Caki2 (cell line): Measurements from ENCODE around the gene DCTN2. TPM values are rescaled to one million over a fixed set of nuclear protein-coding genes. Genes with fewer than 3 reads are reported as not detected.
"Not testable (repeated sequence)": the region's sequence is repeated elsewhere in the genome, so short reads cannot be mapped to it uniquely, and the experiment has no call there.

Experiments used
- DNase-seq: peaks from one replicate; pipeline ENCODE4 v3.0.0-alpha.2; 2015; ENCODE audit warnings: low read depth
- in situ Hi-C: cut with HindIII; loops from 2 replicates; pipeline ENCODE4 v1.10.0; 2016; ENCODE audit warnings: low sequenced_read_pairs, low pct_unique_long_range_greater_than_20kb, mixed read lengths
- total RNA-seq: library from RNA; depleted of rRNA; stranded (reverse); fragments of >200 nt; shearing (Covaris generic); gene quantifications from 2 replicates; pipeline ENCODE4 v1.2.3, GENCODE V29; 2014; ENCODE audit warnings: low replicate concordance; rRNA removed

DCTN2 gene
- 358 and 362 TPM in 2 replicates for total RNA-seq

DNA sequence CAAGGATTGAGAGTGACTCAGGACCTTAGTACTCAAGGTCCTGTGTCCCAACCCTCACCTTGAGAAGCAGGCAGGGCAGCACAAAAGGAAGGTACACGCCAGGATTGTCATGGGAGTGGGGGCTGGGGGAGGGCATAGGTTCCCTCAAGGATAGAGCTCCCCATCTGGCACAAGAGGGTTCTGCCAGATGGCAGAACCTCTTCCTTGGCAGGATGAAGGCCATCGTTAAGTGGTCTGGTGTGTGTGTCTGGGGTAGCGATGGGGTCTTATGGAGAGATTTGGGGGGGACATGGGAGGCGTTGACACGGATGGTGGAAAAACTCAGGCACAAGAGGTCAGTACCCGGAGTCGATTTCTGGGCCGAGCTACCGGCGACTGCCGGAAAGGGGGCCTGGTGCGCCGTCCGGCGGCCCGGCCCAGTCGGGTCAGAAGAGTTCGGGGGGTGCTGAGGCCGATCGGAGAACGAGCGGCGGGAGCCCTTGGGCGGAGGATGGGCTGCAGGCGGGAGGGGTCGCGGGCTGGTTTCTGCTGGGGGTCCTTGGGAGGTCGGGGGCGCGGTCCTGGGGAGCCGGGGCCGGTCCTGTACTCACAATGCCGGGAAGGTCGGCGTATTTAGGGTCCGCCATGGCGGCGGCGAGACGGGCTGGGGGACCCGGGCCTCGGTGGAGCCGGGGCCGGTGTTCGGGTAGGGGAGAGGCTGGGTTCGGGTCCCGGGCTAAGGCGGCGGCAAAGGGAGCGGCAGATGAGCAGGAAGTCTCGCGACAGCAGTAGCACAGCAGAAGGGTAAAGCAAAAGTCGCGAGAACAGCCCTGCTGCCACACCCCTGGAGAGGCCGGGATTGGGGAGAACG lies at the start of gene DCTN2:
Gene DCTN2 (minus strand): TSS at position 755 of the 850 bp plus-strand sequence. CDS start 129 bp downstream, at position 626.
- DNase-seq: peak; percentile 95

DNA sequence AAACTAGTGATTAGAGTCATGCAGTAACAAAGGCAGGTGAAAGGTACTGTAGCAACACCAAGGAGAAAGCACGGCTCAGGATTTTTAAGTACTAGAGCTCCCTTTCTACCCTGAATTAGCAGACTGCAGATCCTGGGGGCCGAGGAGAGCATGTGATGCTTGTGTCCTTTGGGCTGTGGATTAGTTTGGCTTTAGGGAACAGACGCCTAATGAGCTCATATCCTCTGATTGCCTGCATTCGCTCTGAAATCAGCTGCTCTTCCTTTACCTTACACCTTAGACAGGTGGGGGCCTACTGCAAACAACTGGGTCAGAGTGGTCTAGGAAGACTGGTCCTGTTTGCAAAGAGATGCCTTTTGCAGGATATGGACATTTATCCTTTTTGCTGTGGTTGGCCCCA lies 46.2 kb upstream of the DCTN2 start:
- DNase-seq: no peak
- in situ Hi-C loops: no loop called here

More for the DNA sequence above, at the start of gene DCTN2:
- in situ Hi-C loops: no loop called here

DNA sequence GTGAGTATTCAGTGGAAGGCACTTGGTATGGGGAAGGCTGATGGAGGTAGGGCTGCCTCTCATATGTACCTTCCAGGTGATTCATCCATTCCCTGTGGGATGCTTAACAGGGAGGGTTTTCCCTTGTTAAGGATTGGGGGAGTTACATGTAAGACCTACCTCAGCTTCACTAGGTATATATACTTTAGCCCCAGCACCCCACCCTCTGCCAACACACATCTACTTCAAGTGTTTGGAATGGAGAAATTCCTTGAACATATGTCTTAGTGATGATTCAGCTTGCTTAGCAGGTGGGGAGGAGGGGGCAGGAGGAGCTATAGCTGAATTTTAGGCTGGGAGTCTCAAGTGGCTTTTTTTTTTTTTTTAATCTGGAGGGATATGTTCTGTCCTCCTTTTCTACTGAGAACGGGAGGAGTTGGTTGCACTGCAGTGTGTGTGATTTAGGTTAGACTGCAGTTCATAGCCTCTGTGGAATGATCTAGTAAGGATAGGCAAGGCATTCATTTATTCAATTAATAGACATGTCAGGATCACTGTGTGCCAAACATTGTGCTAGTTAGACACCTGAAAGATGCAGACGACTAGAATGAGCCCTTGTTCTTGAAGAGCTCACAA lies 45.7 kb upstream of the DCTN2 start:
- in situ Hi-C loops: no loop called here
- no peak for DNase-seq

DNA sequence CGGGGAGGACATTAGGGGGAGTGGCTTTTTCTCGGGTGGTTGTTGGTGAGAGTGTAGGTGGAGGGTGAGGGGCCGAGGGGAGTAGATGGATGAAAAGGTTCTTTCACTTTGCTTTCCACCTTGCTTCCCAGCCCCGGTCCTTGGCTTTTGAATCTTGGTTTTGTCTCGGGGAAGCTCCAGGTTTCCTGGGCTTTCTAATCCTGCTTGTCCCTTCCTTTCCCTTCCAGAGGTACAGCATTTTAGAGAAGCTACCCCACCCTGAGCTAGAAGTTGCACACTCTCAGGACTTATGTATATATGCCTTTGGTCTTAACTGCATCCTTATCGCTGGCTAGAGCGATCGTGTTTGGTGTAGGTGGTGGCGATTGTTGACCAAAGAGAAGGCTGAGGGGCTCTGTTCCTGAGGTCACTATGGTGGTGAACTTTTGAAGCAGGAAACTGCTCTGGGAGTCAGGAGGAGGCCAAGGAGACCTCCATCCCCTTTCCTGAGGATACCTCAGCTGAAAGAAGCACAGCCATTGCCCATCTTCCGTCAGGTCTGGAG lies 44.9 kb upstream of the DCTN2 start:
- in situ Hi-C loops: no loop called here

DNA sequence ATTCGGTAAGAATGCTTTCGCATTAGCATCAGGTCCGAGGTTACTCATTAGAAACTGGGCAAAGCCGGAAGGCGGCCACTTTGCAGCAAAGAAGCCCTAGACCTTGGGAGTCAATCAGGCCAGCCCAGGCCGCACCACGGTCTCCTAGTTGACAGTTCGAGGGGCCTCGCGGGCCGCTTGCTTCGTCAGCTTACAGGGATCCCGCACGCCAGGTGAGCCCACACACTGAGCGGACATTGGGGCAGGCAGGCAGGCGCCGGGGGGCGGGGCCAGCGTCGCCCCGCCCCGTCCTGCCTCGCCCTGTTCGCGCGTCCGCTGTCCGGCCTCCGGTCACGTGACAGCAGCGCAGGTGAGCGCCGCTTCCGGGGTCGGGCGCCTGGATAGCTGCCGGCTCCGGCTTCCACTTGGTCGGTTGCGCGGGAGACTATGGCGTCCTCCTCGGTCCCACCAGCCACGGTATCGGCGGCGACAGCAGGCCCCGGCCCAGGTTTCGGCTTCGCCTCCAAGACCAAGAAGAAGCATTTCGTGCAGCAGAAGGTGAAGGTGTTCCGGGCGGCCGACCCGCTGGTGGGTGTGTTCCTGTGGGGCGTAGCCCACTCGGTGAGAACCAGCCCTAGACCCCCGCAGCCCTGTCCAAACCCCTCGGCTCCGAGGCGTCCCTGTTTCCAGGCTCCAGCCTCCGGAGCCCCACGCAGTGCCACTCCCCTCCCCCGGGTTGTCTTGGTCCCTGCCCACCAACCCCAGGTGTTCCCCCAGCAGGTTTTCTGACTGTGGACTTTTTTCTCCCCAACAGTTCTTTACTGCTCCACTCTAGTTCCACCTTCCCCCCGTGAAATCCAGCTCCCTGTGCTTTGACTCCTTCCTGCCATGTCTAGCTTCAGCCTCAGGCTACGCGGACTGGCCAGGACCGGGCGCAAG lies 44.1 kb upstream of the DCTN2 start, which contains the start of gene PIP4K2C:
Gene PIP4K2C (plus strand): TSS at position 329 of the 918 bp plus-strand sequence. CDS start 98 bp downstream, at position 427.
- in situ Hi-C loops: no loop called here
- peak; percentile 90 for DNase-seq

More for the DNA sequence above, 44.9 kb upstream of the DCTN2 start:
- DNase-seq: no peak

DNA sequence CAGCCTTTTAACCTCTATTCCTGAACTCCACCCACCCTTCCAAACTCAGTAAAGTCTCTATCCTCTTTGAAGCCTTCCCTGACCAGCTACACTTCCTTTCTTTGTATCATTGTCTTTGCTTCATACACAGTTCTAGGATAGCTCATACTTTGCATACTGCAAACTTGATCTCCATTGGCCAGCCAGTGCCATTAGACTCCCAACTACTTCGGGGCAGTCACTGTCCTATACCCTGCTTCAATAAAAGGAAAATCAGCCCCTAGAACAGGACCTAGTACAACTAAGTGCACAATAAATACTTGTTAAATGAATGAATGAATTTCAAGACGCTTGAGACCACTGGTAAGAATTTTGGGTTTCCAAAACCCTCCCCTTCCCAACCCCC lies 43.5 kb upstream of the DCTN2 start:
- in situ Hi-C loops: no loop called here
- DNase-seq: no peak

DNA sequence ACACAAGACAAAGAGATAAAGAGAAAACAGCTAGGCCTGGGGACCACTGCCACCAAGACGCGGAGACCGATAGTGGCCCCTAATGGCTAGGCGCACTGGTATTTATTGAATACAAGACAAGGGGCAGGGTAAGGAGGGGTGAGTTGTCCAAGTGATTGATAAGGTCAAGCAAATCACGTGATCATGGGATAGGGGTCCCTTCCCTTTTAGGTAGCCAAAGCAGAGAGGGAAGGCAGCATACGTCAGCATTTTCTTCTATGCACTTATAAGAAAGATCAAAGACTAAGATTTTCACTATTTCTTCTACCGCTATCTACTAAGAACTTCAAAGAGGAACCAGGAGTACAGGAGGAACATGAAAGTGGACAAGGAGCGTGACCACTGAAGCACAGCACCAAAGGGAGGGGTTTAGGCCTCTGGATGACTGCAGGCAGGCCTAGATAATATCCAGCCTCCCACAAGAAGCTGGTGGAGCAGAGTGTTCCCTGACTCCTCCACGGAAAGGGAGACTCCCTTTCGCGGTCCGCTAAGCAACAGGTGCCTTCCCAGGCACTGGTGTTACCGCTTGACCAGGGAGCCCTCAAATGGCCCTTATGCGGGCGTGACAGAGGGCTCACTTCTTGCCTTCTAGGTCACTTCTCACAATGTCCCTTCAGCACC lies 42.1 kb upstream of the DCTN2 start:
- in situ Hi-C loops: not testable (repeated sequence)

DNA sequence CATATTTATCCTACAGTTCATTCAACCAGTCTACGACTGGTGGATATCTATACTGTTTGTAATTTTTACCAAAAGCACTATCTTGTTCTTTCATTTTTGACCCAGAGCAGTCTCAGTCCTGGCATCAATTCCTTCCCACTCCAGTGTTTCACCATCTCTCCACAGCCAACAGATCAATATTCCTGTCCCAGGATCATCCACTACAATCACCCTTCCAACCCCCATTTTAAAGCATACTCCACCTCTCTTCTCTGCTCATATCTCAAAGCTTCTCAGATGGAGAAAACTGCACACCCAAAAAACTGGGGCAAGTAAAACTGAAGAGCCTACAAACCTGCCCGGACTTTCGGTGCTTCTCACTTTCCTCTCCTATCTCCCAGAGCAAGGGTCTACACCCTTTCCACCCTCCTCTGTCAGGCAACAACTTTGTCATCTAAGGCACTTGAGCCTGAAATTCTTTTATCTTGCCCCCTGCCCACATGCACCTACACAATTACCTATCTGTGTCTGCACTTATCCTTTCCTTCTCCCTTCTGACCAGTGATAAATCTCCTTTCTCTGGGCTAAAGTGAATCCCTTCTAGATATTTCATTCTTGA lies 39.9 kb upstream of the DCTN2 start:
- in situ Hi-C loops: no loop called here
- DNase-seq: no peak

More for the DNA sequence above, 42.1 kb upstream of the DCTN2 start:
- DNase-seq: not testable (repeated sequence)

DNA sequence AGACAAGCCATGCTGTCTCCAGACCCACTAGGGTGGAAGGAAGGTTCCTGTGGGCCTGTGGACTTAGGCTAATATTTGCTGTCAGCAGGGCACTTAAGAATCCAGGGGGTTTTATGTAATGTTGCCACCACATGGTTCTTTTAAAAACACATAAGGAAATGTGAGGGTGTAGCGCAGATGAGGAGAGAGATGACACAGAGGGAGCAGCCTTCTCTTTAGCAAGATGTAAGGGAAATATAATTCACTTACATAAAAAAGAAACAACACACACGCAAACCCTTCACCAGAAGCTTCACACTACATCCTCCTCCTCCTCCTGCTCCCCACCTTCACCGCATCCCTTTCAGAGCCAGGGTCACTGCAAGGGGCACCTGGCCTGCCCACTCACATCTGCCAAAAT lies 39.1 kb upstream of the DCTN2 start:
- DNase-seq: no peak
- in situ Hi-C loops: no loop called here

DNA sequence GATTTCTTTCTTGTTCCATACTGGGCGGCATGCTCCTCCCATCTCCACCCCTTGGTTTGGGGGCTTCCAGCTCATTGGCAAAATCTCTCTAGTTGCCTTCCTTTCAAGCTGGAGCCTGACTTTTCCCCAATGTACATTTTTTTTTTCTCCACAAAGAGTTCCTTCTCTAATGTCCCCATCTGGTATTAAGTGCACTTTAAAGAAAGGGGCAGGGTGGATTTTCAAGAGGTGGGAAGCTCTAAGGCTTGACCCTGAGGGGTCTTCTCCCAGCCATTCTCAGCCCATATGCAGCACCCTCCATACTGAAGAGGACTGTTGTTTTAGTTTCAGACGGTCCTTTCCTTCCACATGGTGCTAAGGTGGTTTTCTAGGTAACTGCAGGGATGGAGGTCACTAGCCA lies 38.2 kb upstream of the DCTN2 start:
- in situ Hi-C loops: no loop called here
- no peak for DNase-seq

DNA sequence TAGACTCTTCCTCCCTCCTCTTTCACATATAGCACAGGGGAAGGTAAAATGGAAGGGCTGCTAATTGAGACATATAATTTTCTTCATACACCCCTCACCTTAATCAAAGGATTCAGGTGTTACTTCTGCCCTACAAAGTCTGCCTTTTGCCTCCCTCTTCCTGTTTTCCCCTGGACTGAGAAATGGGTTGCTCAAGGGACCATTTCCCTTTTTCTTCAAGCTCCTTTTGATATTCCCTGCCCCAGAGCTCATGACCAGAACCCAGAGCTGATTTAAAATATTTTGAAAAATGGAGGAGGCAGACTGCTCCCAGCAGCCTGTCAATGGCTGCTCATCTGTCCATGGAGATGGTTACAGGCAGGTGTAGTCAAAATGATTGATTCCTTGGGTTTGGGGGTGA lies 37.7 kb upstream of the DCTN2 start:
- no peak for DNase-seq
- in situ Hi-C loops: no loop called here

DNA sequence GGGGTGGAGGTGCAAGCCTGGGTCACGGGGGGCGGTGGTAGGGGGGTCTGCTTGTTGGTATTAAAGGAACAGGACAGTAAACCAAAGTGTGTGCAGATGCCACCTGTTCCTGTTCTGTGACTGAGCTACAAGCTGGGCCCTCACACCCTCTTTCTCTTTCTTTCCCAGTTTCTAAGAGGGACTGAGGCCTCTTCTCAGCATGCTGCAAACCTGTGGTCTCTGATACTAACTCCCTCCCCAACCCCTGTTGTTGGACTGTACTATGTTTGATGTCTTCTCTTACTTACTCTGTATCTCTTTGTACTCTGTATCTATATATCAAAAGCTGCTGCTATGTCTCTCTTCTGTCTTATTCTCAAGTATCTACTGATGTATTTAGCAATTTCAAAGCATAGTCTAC lies 37.1 kb upstream of the DCTN2 start:
- in situ Hi-C loops: no loop called here
- DNase-seq: no peak

DNA sequence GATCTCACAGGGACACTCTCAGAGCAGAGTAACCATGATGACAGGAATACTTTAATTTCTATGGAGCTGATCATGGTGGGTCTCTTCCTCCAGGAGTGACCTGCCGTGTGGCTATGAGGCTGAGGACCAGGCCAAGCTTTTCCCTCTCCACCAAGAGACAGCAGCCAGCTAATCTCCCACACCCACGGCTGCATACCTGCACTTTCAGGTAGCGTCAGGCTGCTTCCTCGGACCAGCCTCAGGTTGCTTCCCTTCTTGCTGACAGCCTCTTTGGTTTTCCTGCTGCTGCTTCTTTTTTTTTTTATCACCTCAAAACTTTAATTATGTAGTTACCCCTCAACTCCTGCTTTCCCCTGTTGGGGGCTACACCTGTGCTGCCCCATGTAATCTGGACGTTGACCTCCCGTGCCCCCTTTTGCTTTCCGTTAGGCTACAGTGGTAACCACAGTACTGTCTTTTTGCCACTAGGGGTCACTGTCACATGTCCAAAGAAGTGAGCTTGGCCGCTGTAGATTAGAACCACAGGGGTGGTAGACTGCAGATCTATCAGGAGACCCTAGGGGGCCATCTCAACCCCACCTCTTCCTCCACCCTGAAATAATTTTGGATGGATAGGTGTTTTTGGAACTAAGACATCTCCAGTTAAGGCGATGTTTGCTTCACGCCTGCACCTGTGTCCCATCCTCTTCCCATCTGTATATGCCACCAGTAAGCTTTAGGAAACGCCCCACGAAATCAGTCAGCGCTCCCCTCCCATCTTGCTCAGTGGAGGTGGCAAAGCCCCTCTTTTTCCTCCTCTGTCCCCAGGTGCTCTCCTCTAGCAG lies 36.2 kb upstream of the DCTN2 start:
- peak; percentile 70 for DNase-seq
- in situ Hi-C loops: no loop called here

DNA sequence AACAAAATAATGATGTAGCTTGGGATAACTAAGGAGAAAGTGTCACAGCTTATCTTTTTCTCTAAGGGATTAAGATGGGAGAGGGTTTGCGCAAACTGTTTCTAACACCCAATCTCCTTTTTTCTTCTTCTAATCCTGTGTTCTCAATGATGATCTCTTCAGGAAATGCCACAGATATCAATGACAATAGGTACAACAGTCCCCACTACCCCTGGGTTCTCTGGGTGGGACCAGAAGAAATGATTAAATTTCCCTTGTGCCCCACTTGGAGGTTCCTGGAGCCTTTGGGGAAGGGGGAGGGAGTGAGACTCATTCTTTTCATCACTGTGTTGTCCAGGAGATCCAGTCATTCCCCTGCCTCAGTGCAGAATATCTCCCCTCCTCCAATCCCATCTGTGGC lies 35.4 kb upstream of the DCTN2 start:
- in situ Hi-C loops: no loop called here
- no peak for DNase-seq

DNA sequence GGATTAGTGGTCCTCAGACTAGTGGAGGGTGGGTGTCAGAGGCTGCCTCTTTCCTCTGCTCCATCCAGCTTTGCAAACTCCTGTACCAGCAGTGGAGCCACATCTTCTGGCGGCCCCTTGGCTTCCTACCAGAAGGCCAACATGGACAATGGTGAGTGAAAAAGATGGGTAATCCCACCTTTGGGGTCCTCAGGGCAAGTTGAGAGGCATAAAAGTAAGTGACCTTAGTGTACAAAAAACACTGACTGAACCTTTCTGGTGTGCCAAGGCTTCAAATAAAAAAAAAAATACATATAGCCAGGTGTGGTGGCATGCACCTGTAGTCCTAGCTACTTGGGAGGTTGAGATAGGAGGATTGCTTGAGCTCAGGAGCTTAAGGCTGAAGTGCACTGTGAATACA lies 34.8 kb upstream of the DCTN2 start:
- in situ Hi-C loops: no loop called here
- DNase-seq: no peak

DNA sequence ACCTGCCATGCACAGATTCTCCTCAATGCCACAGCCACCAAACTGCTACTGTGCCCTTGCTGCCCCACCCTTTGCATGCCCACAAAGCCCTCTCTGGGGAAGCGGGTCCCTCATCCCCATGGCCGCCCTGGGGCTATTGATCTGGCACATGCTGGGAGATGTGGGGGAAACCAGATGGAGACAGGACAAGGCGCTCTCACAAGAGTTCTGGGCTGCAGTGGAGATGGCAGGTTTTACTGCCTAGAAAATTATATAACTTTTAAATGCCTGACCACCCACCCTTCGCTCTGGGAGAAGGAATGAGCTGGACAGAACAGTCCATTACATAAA lies 33.4 kb upstream of the DCTN2 start:
- DNase-seq: no peak
- in situ Hi-C loops: no loop called here
